GM18508 (cell line): ENCODE results near the gene ADAP1.
"Not testable (repeated sequence)": the region's sequence is repeated elsewhere in the genome, so short reads cannot be mapped to it uniquely, and the experiment has no call there.

ENCODE experiments used
- ATAC-seq: cut with Tn5 transposase; IDR thresholded peaks from one replicate; pipeline ENCODE4 v1.9.1; 2021; ENCODE audit warnings: moderate number of reproducible peaks; ENCODE audit not compliant: insufficient read depth, unreplicated experiment

Gene ADAP1

DNA sequence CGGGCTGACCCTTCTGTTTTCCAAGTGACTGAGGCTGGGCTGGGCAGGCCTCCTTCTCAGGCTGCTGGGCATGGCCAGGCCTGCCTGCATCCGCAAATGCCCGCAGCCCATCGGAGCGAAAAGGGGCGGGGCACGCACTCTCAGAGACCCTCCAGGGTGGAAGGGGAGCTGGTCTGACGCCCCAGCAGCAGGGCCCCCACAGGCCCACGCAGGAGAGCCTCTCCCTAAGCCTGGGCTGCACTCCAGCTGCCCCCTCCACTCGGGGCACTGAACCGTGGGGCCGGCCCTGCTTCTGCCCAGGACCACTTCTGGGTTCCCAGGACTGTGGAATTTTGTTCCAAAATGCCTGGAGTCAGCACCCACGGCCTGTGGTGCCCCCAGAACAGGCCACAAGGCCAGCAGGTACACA, 9.3 kb downstream of the ADAP1 start:
- ATAC-seq, result no peak

DNA sequence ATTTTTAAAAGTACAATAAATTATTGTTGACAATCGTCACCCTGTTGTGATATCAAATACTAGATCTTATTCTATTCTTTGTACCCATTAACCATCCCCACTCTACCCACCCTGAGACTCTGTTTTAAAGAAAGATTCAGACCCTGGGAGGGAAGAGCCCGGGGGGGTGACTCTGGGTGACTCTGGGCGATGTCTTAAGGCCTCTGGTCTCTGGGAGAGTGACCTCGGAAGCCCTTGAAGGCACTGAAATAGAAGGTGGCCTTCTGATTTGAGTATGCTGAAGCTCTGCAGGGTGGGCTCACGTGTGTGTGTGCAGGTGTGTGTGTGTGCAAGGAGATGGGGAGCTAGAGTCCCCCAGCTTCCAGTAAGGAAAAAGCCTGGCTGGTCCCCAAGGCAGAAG, 9.7 kb downstream of the ADAP1 start:
- ATAC-seq, result no peak

DNA sequence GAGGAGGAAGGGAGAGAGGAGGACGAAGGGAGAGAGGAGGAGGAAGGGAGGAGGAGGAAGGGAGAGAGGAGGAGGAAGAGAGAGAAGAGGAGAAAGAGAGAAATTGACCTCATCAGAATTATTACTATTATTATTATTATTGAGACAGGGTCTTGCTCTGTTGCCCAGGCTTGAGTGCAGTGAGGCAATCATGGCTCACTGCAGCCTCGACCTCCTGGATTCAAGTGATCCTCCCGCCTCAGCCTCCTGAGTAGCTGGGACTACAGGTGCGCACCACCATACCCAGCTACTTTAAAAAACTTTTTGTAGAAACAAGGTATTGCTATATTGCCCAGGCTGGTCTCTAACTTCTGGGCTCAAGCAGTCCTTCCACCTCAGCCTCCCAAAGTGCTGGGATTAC, 10.7 kb downstream of the ADAP1 start:
- ATAC-seq, result not testable (repeated sequence)

DNA sequence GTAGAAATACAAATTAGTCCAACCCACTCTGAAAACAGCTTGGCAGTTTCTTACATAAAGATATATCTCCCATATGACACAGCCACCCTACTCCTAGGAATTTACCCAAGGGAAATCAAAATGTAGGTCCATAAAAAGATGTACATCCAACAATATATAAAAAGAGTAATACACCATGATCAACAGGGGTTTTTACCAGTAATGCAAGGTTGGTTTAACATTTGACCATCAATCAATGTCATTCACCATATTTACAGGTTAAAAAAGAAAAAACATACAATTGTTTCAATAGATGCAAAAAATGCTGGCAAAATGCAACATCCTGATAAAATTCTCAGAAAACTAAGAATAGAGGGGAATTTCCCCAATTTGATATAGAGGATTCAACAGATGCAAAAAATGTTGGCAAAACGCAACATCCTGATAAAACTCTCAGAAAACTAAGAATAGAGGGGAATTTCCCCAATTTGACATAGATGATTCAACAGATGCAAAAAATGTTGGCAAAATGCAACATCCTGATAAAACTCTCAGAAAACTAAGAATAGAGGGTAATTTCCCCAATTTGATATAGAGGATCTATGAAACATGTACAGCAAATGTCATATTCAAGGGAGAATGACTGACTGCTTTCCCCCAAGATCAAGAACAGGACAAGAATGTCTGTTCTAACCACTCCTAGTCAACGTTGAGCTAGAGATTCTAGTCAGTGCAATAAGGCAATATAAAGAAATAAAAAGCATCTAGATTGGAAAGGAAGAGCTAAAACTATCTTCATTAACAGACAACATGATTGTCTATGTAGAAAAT, 13.7 kb downstream of the ADAP1 start:
- ATAC-seq, result no peak

DNA sequence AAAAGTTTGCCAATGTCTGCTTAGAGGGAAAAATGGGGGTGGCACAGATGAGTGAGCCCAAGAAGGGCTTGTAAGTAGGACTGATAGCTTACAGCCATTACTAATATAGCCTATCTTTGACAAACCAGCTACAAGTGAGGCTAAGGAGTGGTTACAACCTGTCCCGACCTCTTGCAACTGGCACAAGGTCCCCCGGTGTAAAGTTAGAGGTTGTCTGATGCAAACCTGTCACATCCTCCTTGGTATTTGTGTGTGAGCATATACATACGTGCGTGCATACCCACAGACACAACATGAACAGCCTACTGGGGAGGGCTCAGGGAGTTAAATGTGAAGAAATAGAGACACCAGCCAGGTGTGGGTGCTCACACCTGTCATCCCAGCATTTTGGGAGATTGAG, 14.6 kb downstream of the ADAP1 start:
- no peak for ATAC-seq

DNA sequence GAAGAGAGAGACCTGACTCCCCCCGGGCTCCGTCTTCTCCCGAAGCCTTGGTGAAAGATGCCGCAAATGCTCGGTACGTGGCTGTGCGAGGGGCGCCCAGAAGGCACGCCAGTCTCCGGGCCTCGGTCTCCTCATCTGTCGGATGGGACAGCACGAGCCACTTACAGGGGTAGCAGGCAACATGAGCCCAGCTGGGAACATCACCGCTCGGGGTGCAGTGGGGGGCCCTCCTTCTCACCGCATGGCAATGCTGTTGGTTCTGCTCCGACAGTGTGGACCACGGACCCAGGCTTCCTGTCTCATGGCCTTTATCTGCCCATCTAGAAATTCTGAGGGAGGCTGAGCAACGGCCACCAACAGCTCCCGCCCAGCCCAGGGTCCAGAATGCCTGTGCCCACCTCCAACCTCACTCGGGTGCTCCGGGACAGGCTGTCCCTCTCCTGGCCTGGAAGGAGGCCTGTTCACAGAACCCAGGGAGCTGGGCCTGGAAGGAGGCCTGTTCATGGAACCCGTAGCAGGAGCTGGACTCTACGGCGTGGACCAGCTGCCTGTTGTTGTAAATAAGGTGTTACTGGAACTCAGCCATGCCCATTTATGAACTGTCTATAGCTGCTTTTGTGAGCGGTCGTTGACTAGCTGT, 15.8 kb downstream of the ADAP1 start:
- ATAC-seq, result no peak

DNA sequence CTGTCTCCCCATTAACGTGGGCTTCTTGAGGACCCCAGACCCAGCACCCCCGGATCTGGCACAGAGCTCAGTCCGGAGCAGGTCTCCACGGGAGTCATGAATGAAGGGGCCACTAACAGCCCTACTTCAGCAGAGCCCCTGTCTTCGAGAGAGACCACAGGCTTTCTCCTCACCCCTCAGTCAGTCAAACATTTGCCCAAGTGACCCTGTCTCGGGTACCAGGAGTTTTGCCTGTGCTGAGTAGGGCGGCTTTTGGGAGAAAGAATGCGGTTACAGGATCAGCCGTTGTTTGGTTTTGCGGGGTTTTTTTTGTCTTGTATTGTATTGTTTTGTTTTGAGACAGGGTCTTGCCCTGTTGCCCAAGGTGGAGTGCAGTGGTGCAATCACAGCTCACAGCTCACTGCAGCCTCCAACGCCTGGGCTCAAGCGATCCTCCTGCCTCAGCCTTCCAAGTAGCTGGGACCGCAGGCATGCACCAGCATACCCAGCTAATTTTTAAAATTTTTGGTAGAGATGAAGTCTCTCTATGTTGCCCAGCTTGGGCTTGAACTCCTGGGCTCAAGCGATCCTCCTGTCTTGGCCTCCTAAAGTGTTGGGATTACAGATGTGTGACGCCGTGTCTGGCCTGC, 16.5 kb downstream of the ADAP1 start:
- ATAC-seq, result no peak

DNA sequence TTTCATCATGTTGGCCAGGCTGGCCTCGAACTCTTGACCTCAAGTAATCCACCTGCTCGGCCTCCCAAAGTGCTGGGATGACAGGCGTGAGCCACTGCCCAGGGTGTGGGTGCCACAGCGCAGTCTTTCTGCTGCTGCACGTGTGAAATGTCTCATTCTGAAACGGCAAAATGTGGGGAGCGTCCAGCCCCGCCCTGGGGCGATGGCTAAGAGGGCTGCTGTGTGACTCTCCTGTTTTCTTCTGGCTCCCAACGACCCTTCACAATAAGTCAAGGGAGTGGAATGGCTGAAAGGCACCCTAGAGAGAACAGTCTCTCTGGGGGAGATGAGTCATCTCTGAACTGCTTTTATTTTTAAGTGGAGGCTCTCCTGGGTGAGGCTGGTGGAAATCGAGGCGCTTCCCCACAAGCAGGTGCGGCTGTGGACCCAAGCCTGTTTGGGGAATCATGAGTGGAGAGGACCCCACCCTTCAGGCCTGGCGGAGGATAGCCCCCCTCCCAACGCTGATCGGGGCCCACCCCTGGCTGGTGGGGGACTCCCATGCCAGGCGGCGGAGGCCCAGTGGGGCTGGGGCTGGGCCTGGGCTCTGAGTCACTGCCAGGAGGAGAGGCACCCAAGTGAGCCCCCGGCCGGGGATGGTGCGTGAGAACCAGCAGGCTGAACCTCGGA, 18.0 kb downstream of the ADAP1 start:
- ATAC-seq, result peak; percentile 78

DNA sequence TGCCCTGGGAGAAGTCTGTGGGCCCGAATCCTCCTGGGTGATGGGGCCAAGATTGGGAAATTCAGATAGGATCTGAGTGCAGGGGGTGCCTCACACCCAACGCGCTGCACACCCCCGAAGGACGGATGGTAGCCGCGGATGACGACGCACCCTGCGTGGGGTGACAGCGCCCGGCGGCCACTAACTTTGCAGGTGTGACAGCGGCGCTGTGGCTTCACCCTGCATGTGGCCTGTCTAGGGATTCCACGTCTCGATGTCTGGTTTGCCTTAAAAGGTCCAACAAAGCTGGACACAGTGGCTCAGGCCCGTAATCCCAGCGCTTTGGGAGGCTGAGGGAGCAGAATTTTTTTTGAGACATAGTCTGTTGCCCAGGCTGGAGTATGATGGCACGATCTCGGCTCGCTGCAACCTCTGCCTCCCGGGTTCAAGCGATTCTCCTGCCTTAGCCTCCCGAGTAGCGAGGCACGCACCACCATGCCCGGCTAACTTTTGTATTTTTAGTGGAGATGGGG, 18.6 kb downstream of the ADAP1 start:
- ATAC-seq, result no peak

DNA sequence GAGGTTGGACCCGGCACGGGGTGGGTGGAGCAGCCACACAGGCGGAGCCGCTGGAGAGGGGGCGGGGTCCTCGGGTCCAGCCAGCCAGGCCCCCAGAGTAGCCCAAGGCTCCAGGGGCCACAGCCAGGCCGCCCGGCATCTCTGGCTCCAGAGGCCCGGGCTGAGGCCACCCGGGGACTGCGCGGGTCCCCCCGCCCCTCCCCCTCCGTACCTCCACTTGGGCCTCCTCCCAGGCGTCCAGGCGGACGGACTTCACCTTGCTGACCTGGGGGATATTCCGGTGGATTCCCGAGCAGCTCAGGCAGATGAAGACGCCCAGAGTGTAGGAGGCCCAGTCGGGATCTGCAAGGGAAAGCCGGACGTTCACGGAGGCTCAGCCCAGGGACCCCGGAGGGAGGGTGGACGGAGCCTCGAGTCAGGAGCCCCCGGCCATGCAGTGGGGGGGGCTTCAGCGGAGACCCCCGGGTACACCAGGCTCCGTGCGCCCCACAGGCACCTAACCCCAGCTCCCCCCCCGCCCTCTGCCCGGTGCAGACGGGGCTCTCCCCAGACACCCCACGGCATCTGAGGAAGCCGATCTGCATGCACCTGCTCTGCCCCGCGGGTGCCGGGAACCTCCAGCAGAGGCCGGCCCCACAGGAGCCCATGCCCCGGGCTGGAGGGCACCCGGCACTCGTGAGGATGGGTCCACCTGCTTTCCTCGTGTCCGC, 19.2 kb downstream of the ADAP1 start:
- ATAC-seq, result no peak

DNA sequence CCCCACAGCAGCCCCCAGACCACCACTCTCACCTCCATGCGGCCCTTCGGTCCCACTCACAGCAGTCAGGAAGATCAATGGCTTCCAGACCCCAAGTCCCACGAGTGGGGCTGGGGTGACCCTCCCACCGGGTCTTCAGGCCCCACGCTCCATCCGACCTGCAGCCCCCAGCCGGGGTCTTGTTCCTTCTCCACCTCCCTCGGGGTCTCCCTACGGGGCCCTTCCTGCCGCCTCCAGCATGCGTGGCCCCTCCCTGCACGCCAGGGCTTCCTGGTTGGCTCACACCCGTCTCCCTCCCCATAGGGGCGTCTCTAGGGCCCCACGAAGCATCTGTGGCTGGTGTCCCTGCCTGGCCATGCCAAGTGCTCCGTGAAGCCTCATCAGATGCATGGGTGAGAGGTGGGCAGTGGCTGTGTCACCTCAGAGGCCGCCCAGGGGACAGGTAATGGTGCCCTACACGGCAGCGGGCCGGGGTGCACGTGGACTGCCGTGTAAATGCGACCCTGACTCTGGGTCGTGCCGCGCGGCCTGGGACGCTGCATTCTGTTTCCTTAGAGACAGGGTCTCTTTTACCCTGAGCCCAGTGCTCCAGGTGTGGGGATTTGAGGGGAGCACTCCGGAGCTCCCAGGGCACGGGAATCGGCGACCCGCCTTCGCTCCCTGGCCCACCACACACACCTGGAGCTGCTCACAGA, 19.9 kb downstream of the ADAP1 start:
- ATAC-seq, result no peak

DNA sequence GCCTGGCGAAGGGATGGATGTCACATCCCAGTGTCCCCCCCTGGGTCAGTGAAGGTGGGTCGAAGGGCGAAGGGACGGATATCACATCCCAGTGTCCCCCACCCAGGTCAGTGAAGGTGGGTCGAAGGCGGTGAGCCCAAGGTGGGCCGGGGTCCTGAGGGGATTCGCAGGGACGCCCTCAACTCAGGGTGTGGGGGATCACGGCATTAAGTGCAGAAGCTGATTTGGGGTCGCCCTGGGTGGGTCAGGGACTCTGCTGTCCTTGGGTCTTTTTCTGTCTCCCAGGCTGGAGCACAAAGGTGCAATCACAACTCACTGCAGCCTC, 21.9 kb downstream of the ADAP1 start:
- ATAC-seq, result no peak

DNA sequence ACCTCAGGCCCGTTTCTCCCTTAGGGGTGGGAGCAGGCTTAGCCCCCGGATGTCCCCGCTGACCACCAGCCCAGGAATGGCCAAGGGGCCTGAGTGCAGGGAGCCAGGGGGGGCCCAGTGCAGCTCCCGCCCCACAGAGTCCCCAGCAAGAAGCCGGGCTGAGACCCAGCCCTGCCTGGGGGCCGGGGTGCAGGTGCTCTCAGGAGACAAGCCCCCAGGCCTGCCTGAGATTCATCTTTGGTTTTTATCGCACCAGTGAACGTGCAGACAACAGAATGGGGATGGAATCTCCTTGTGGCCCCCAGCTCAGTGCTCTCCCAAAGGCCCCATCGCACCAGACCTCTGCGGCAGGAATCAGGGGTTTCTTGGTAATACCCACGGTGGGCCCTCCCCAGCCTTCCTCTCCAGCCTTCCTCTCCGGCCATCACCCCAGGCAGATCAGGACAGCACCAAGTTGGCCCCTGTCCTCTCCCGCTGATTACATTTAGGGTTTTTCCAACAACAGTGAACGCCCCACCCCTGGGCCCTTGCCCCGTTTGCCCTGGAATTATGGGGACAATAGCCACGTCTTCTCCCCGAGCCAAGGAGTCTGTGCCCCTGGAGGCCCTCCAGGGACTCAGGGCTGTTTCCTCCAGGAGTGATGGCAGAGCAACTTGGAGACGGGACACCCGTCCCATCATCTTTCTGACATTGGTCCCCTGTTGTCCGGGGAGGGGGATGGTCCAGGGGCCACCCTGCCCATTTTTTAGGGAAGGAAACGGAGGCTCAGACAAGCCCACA, 22.4 kb downstream of the ADAP1 start:
- no peak for ATAC-seq

DNA sequence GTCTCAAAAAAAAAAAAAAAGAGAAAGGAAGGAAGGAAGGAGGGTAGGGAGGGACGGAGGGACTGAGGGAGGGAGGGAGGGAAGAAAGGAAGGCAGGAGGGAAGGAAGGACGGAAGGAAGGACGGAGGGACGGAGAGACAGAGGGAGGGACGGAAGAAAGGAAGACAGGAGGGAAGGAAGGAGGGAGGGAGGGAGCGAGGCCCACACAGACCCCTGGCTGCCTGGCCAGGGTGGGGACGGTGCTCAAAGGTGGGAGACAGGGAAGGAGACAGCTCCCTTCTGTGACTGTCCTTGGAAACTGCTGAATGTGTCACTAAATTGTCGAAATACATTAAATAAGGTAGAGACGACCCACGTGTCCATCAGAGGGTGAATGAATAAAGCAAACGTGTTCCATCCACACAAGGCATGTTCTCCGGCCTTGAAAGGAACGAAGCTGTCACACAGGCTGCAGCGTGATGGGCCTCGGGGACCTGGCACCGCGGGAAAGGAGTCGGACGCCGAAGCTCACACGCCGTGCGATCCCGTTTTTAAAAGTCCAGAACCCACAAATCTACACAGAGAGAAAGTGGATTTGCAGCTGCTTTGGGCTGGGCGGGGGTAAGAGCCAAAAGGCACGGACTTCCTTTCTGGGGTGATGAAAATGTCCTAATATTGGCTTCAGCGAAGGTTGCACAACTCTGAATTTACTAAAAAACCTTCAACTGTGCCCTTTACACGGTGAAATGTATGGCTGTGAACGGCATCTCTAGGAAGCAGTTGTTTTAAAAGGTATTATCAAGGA, 23.3 kb downstream of the ADAP1 start:
- no peak for ATAC-seq

DNA sequence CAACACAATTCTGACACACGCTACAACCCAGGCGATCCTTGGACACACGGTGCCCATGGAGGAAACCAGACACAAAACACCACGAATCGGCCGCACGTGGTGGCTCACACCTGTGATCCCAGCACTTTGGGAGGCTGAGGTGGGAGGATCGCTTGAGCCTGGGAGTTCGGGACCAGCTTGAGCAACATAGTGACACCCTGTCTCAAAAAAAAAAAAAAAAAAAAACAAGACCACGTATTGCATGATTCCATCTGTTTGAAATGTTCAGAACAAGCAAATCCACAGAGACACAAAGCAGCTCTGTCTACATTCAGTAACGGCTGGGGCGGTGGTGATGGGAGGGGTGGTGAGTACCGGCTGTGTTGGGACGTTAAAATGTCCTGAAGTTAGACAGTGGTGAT, 25.2 kb downstream of the ADAP1 start:
- ATAC-seq, result no peak

DNA sequence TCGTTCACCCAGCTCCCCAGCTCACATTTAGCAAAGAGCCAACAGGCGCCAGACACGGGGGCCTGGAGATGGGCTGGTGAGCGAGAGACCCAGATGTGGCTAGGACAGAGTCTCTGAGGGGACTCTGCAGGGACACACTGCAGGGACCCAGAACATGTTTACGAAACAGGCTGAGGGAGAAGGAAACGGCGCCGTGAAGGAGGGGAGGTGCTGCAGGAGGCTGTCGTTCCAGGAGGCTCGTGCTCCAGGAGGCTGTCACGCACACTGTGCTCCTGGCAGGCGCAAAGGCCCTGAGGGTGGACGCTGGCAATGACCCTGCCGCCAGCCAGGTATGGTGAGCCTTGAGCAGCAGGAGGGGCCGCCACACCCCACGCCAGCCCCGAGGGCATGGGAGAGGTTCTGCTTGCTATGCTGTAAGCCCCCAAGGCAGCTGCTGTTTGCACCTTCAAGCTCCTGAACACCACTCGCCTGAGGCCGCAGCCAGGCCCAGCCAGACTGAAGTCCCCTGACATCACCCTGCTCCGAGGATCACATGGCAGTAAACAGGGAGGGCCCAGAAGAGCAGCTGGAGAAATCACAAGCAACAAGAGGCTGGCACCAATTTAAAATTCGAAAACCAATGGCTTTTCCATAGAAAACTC, 27.3 kb downstream of the ADAP1 start:
- no peak for ATAC-seq

DNA sequence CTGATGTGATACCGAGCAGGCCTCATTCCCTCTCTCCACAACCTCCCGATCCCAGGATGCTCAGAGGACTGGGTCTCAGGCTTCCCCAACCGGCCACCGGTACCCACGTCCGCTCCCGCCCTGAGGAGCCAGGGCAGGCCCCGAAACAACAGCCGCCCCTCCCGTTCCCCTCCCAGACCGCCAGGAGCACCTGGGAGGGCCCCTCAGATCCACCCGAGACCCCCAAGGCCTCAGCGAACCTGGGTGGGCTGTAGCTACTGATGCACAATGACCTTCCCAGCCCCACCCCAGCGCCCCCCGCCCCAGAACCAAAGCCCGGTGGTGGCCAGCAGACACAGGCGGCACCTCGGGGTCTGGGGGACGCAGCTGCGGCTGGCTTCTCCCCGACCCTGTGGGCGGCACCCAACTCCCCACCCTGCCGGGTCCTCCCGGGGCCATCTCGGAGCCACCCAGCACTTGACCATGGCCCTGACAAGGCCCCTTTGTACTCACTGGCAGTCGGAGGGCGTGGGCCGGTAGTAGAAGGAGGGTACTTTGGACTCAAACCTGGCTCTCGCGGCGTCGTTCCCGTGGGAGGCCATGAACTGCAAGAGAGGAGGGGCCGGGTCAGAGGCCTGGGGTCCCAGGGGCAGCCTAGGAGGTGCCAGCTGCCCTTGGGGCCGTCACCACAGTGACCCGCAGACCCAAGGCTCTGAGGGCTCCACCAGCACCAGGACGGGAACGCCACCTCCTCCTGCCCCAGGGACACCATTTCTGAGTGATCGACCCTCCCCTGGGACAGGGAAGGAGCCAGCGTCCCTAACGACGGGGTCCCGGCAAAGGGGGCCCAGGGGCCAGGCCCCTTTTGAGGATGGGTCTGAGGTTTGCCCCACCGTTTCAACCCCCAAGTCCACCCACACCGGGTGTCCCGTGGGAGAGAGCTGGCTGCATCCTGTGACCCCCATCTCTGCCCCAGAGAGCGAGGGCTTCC, 28.1 kb downstream of the ADAP1 start:
- ATAC-seq, result no peak
